Suprapubic skin (tissue), 4 donors: ENCODE measurements around the gene MOB3A.

Experiments
- EP300 ChIP-seq: sonication (generic); formaldehyde crosslinking; IDR thresholded peaks from one replicate; pipeline ENCODE4 v1.6.1; 2017; ENCODE audit warnings: antibody characterized with exemption
- POLR2A ChIP-seq, 2 donors: fragments of 450-650 bp; IDR thresholded peaks; one replicate each; pipeline ENCODE4 v1.6.1; 2017; ENCODE audit warnings: antibody characterized with exemption in 2 of 2, mild to moderate bottlenecking in 2 of 2, moderate library complexity in 2 of 2
- POLR2AphosphoS5 ChIP-seq, 3 donors: sonication (generic); formaldehyde crosslinking; IDR thresholded peaks; one replicate each; pipeline ENCODE4 v1.6.1; 2017; ENCODE audit warnings: antibody characterized with exemption in 3 of 3
- TF ChIP-seq, protein P1 (sequence below), 2 donors: fragments of 200-600 bp in 1 of 2; fragments of 450-650 bp in 1 of 2; sonication (generic) in 1 of 2; IDR thresholded peaks; one replicate each; pipeline ENCODE4 v1.5.1; 2016 to 2019; ENCODE audit warnings: antibody characterized with exemption in 2 of 2, mild to moderate bottlenecking in 1 of 2, moderate library complexity in 1 of 2

GRCh38 chr19:2050991-2051772, 44.9 kb downstream of the MOB3A start, which contains the start of gene MKNK2:
- TF ChIP-seq, protein P1, sequence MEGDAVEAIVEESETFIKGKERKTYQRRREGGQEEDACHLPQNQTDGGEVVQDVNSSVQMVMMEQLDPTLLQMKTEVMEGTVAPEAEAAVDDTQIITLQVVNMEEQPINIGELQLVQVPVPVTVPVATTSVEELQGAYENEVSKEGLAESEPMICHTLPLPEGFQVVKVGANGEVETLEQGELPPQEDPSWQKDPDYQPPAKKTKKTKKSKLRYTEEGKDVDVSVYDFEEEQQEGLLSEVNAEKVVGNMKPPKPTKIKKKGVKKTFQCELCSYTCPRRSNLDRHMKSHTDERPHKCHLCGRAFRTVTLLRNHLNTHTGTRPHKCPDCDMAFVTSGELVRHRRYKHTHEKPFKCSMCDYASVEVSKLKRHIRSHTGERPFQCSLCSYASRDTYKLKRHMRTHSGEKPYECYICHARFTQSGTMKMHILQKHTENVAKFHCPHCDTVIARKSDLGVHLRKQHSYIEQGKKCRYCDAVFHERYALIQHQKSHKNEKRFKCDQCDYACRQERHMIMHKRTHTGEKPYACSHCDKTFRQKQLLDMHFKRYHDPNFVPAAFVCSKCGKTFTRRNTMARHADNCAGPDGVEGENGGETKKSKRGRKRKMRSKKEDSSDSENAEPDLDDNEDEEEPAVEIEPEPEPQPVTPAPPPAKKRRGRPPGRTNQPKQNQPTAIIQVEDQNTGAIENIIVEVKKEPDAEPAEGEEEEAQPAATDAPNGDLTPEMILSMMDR (IDR thresholded peaks at IDR 0.05): peak in 1 of 2 donors; percentile 75
- TF ChIP-seq EP300: no peak
- TF ChIP-seq POLR2AphosphoS5 (IDR thresholded peaks at IDR 0.05): peak in 2 of 3 donors; percentile 80 to 94
- TF ChIP-seq POLR2A (IDR thresholded peaks at IDR 0.05): peak; percentile 98 to 99
